Caco-2 (cell line): Measurements from ENCODE around the gene CARHSP1. TPM values are rescaled to one million over a fixed set of nuclear protein-coding genes. Genes with fewer than 3 reads are reported as not detected.
"Not testable (repeated sequence)": the region's sequence is repeated elsewhere in the genome, so short reads cannot be mapped to it uniquely, and the experiment has no call there.

Experiments
- BruUV-seq: library from RNA; stranded (reverse); fragments of 400-500 nt; replicated peaks from 2 replicates; lab custom pipeline; 2021; lab: Mats Ljungman, UMichigan
- CTCF ChIA-PET: fragments of 300-600 bp; sonication (Branson Sonifier 250); formaldehyde crosslinking; loops from one replicate; lab custom pipeline; 2022; ENCODE audit warnings: antibody characterized with exemption; lab: Charles Lee
- POLR2A ChIA-PET: fragments of 300-600 bp; sonication (Branson Sonifier 250); formaldehyde crosslinking; loops from one replicate; lab custom pipeline; 2022; ENCODE audit warnings: antibody characterized with exemption; lab: Charles Lee
- DNase-seq, 2 experiments: peaks; one replicate each; pipeline versions ENCODE4 v3.0.0 to v3.0.0-alpha.2; 2020 to 2022
- H3K27me3 ChIP-seq: replicated peaks from 2 replicates; pipeline ENCODE4 v1.6.0; 2011; ENCODE audit warnings: low read length; ENCODE audit not compliant: control insufficient read depth, insufficient read depth
- H3K36me3 ChIP-seq: 2 replicates; pipeline ENCODE4 v1.5.1; 2011; ENCODE audit warnings: low read length; ENCODE audit not compliant: control insufficient read depth, insufficient read depth
- H3K4me1 ChIP-seq: fragments of 250-450 bp; sonication (Bioruptor Pico); 2 replicates; pipeline ENCODE4 v1.5.1; 2020; ENCODE audit warnings: mild to moderate bottlenecking
- H3K4me3 ChIP-seq: 2 replicates; pipeline ENCODE4 v1.5.1; 2011; ENCODE audit warnings: low read depth, mild to moderate bottlenecking, control low read depth, low read length
- H3K9me3 ChIP-seq: fragments of 250-450 bp; sonication (Bioruptor Pico); 2 replicates; pipeline ENCODE4 v1.5.1; 2020; ENCODE audit warnings: mild to moderate bottlenecking, moderate library complexity
- H3K27ac Mint-ChIP-seq: one replicate; pipeline ENCODE4 v1.8.0; 2022; ENCODE audit warnings: mixed read lengths; ENCODE audit not compliant: unreplicated experiment
- H3K27me3 Mint-ChIP-seq: one replicate; pipeline ENCODE4 v1.8.0; 2022; ENCODE audit warnings: mixed read lengths; ENCODE audit not compliant: insufficient read depth, unreplicated experiment
- H3K36me3 Mint-ChIP-seq: one replicate; pipeline ENCODE4 v1.8.0; 2022; ENCODE audit warnings: mild to moderate bottlenecking, mixed read lengths; ENCODE audit not compliant: insufficient read depth, unreplicated experiment
- H3K4me1 Mint-ChIP-seq: one replicate; pipeline ENCODE4 v1.8.0; 2022; ENCODE audit warnings: low read depth, mixed read lengths; ENCODE audit not compliant: unreplicated experiment
- H3K4me3 Mint-ChIP-seq: one replicate; pipeline ENCODE4 v1.8.0; 2022; ENCODE audit warnings: mild to moderate bottlenecking, moderate library complexity, mixed read lengths; ENCODE audit not compliant: unreplicated experiment
- H3K9me3 Mint-ChIP-seq: one replicate; pipeline ENCODE4 v1.8.0; 2022; ENCODE audit warnings: mixed read lengths; ENCODE audit not compliant: unreplicated experiment
- CTCF ChIP-seq, 2 experiments: fragments of 200-600 bp in 1 of 2; IDR thresholded peaks; 1 replicate in 1 of 2; 2 replicates in 1 of 2; pipeline versions ENCODE4 v1.5.1 to v1.8.0; 2011 to 2022; ENCODE audit warnings: antibody characterized with exemption in 1 of 2, control low read depth in 1 of 2, inconsistent platforms in 1 of 2, low read depth in 1 of 2, low read length in 1 of 2, mild to moderate bottlenecking in 1 of 2, moderate library complexity in 1 of 2; ENCODE audit not compliant: insufficient read depth in 1 of 2, severe bottlenecking in 1 of 2, unreplicated experiment in 1 of 2
- intact Hi-C: fragments of 100-400 bp; cut with micrococcal nuclease; formaldehyde crosslinking; loops from one replicate; pipeline ENCODE4 v1.10.0; 2022; ENCODE audit not compliant: unreplicated experiment
- total RNA-seq: library from RNA; stranded (reverse); gene quantifications from 2 replicates; pipeline ENCODE4 v1.2.3, GENCODE V29; 2022

Gene CARHSP1
- total RNA-seq, 1 experiment from 2014 or later, result 103 TPM

GRCh38 chr16:8872071-8872470, 3.3 kb upstream of the CARHSP1 start:
- Mint-ChIP-seq H3K4me1 (no peaks in the 10 kb centered on the region), H3K27ac (no peak overlapping the region), H3K4me3 (no peak overlapping the region), H3K27me3 (no peaks in the 10 kb centered on the region), H3K9me3 (no peaks in the 10 kb centered on the region), H3K36me3 (peaks cover 16% of the 10 kb centered on the region)
- no peak for DNase-seq
- no TSS peak for BruUV-seq
- no peak for TF ChIP-seq CTCF (IDR thresholded peaks at IDR 0.05; ENCODE audit: insufficient read depth in 1 of 2, low read depth in 1 of 2, low read length in 1 of 2, severe bottlenecking in 1 of 2, unreplicated experiment in 1 of 2)
- intact Hi-C loops, result no loop called here
- Histone ChIP-seq H3K9me3 (no peaks in the 10 kb centered on the region), H3K27me3 (no peaks in the 10 kb centered on the region), H3K4me3 (no peak overlapping the region), H3K4me1 (peaks cover 15% of the 10 kb centered on the region), H3K36me3 (no peaks in the 10 kb centered on the region)
- POLR2A ChIA-PET, result no interaction called here
- CTCF ChIA-PET, result no interaction called here

GRCh38 chr16:8869988-8870241, 1.1 kb upstream of the CARHSP1 start:
- H3K4me3 Mint-ChIP-seq, POLR2A ChIA-PET, BruUV-seq, DNase-seq, H3K4me3 ChIP-seq, H3K27me3 ChIP-seq, CTCF ChIA-PET, H3K9me3 Mint-ChIP-seq, H3K36me3 ChIP-seq, H3K27me3 Mint-ChIP-seq, H3K4me1 Mint-ChIP-seq, H3K27ac Mint-ChIP-seq, H3K9me3 ChIP-seq: not testable (repeated sequence)
- H3K4me1 ChIP-seq, result peaks cover 29% of the 10 kb centered on the region
- peaks cover 22% of the 10 kb centered on the region for H3K36me3 Mint-ChIP-seq
- intact Hi-C loops, result loop anchor here (1.0 to 5.0 kb wide), 3 partner anchors 8 to 222 kb away; partner anchors contain the start of genes HAPSTR1, PMM2 and TMEM186

- H3K9me3 Mint-ChIP-seq, result no peaks in the 10 kb centered on the region
- peaks cover 23% of the 10 kb centered on the region for H3K36me3 Mint-ChIP-seq
- BruUV-seq, result no TSS peak
- ChIA-PET CTCF (interaction anchor here (0.6 to 2.4 kb wide), 12 partner anchors 9 to 222 kb away, joined by 3 to 8 read pairs (median 5); no protein-coding TSS in a partner anchor), POLR2A (interaction anchor here (0.5 to 1.6 kb wide), 10 partner anchors 9 to 222 kb away, joined by 3 to 13 read pairs (median 4); partner anchors contain the start of genes ABAT, HAPSTR1, PMM2 and TMEM186)
- H3K27ac Mint-ChIP-seq, result peak overlapping the region; percentile 86
- TF ChIP-seq CTCF (IDR thresholded peaks at IDR 0.05; ENCODE audit: insufficient read depth in 1 of 2, low read depth in 1 of 2, low read length in 1 of 2, severe bottlenecking in 1 of 2, unreplicated experiment in 1 of 2), result peak; percentile 36 to 47
- H3K4me1 Mint-ChIP-seq, result peaks cover 8% of the 10 kb centered on the region
- Histone ChIP-seq H3K9me3 (no peaks in the 10 kb centered on the region), H3K4me3 (peak overlapping the region; percentile 49), H3K4me1 (peaks cover 34% of the 10 kb centered on the region), H3K36me3 (no peaks in the 10 kb centered on the region), H3K27me3 (no peaks in the 10 kb centered on the region)
- no peaks in the 10 kb centered on the region for H3K27me3 Mint-ChIP-seq
- peak overlapping the region; percentile 97 for H3K4me3 Mint-ChIP-seq
- intact Hi-C loops, result loop anchor here (1.0 to 5.0 kb wide), 3 partner anchors 9 to 223 kb away; partner anchors contain the start of genes HAPSTR1, PMM2 and TMEM186
- peak; percentile 51 to 66 for DNase-seq
Observed at GRCh38 chr16:8869212-8869987, 594 bp upstream of the CARHSP1 start.
